UCSD-AML1 (cell line): ENCODE data around the gene UBE2J2.

Source experiments
- DNase-seq: peaks from one replicate; lab custom pipeline; 2025; ENCODE audit not compliant: unreplicated experiment; lab: John Stamatoyannopoulos, UW

UBE2J2 gene

GRCh38 chr1:1229770-1230169, 43.9 kb downstream of the UBE2J2 start:
- no peak for DNase-seq

GRCh38 chr1:1228596-1229321, 44.9 kb downstream of the UBE2J2 start:
- DNase-seq: no peak

GRCh38 chr1:1228187-1228586, 45.5 kb downstream of the UBE2J2 start:
- no peak for DNase-seq

GRCh38 chr1:1227386-1227785, 46.3 kb downstream of the UBE2J2 start:
- DNase-seq: no peak

GRCh38 chr1:1226566-1227362, 46.9 kb downstream of the UBE2J2 start:
- DNase-seq: no peak

- DNase-seq: no peak
Observed at GRCh38 chr1:1225913-1226312, 47.7 kb downstream of the UBE2J2 start.

- no peak for DNase-seq
Observed at GRCh38 chr1:1225238-1225845, 48.3 kb downstream of the UBE2J2 start.

- no peak for DNase-seq
Observed at GRCh38 chr1:1223891-1224290, 49.8 kb downstream of the UBE2J2 start.

- DNase-seq: no peak
Observed at GRCh38 chr1:1223321-1223720, 50.3 kb downstream of the UBE2J2 start.

GRCh38 chr1:1222575-1223225, 51.0 kb downstream of the UBE2J2 start:
- no peak for DNase-seq

GRCh38 chr1:1221887-1222574, 51.6 kb downstream of the UBE2J2 start:
- DNase-seq: no peak

- no peak for DNase-seq
Observed at GRCh38 chr1:1220197-1220596, 53.5 kb downstream of the UBE2J2 start.

GRCh38 chr1:1219341-1219740, 54.3 kb downstream of the UBE2J2 start:
- DNase-seq: no peak

GRCh38 chr1:1218524-1219200, 55.0 kb downstream of the UBE2J2 start:
- no peak for DNase-seq

GRCh38 chr1:1217621-1218523, 55.8 kb downstream of the UBE2J2 start:
- DNase-seq: no peak

- no peak for DNase-seq
Observed at GRCh38 chr1:1216770-1217620, 56.7 kb downstream of the UBE2J2 start.

- no peak for DNase-seq
Observed at GRCh38 chr1:1215881-1216605, 57.6 kb downstream of the UBE2J2 start.
